ENCODE results near the gene TATDN3. TPM values are rescaled to one million over a fixed set of nuclear protein-coding genes. Genes with fewer than 3 reads are reported as not detected.

TATDN3 gene
- total and polyA plus RNA-seq, 2 of the 8 experiments (the other 6 are each of a cell fraction or from before 2014, with no cell fraction given): 6.9 to 19.4 TPM

DNA sequence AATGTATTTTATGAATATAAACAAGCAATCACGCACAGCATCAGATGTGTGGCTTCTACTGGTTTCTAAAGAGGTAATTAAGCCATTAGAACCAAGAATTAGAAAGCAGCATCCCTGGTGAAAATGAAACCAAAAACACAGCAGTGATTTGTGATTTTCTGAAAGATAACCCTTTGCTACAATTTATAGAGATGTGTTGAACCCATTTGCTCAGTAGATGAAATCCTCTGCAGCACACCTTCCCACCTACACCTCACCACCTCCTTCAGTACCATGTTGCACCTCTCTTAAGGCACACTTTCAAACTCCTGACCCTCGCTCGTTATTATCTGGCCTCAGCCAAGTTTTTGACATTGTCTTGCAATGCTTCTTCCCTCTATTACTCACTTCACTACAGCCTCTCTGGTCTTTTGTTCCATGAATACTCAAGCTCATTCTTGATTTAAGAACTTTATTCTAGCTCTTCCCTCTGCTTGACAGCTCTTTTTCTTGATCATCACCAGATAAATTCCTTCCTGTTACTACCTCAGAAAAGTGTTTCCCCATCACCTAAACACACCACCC lies 38.7 kb upstream of the TATDN3 start (continued):
- TF ChIP-seq, protein P1, sequence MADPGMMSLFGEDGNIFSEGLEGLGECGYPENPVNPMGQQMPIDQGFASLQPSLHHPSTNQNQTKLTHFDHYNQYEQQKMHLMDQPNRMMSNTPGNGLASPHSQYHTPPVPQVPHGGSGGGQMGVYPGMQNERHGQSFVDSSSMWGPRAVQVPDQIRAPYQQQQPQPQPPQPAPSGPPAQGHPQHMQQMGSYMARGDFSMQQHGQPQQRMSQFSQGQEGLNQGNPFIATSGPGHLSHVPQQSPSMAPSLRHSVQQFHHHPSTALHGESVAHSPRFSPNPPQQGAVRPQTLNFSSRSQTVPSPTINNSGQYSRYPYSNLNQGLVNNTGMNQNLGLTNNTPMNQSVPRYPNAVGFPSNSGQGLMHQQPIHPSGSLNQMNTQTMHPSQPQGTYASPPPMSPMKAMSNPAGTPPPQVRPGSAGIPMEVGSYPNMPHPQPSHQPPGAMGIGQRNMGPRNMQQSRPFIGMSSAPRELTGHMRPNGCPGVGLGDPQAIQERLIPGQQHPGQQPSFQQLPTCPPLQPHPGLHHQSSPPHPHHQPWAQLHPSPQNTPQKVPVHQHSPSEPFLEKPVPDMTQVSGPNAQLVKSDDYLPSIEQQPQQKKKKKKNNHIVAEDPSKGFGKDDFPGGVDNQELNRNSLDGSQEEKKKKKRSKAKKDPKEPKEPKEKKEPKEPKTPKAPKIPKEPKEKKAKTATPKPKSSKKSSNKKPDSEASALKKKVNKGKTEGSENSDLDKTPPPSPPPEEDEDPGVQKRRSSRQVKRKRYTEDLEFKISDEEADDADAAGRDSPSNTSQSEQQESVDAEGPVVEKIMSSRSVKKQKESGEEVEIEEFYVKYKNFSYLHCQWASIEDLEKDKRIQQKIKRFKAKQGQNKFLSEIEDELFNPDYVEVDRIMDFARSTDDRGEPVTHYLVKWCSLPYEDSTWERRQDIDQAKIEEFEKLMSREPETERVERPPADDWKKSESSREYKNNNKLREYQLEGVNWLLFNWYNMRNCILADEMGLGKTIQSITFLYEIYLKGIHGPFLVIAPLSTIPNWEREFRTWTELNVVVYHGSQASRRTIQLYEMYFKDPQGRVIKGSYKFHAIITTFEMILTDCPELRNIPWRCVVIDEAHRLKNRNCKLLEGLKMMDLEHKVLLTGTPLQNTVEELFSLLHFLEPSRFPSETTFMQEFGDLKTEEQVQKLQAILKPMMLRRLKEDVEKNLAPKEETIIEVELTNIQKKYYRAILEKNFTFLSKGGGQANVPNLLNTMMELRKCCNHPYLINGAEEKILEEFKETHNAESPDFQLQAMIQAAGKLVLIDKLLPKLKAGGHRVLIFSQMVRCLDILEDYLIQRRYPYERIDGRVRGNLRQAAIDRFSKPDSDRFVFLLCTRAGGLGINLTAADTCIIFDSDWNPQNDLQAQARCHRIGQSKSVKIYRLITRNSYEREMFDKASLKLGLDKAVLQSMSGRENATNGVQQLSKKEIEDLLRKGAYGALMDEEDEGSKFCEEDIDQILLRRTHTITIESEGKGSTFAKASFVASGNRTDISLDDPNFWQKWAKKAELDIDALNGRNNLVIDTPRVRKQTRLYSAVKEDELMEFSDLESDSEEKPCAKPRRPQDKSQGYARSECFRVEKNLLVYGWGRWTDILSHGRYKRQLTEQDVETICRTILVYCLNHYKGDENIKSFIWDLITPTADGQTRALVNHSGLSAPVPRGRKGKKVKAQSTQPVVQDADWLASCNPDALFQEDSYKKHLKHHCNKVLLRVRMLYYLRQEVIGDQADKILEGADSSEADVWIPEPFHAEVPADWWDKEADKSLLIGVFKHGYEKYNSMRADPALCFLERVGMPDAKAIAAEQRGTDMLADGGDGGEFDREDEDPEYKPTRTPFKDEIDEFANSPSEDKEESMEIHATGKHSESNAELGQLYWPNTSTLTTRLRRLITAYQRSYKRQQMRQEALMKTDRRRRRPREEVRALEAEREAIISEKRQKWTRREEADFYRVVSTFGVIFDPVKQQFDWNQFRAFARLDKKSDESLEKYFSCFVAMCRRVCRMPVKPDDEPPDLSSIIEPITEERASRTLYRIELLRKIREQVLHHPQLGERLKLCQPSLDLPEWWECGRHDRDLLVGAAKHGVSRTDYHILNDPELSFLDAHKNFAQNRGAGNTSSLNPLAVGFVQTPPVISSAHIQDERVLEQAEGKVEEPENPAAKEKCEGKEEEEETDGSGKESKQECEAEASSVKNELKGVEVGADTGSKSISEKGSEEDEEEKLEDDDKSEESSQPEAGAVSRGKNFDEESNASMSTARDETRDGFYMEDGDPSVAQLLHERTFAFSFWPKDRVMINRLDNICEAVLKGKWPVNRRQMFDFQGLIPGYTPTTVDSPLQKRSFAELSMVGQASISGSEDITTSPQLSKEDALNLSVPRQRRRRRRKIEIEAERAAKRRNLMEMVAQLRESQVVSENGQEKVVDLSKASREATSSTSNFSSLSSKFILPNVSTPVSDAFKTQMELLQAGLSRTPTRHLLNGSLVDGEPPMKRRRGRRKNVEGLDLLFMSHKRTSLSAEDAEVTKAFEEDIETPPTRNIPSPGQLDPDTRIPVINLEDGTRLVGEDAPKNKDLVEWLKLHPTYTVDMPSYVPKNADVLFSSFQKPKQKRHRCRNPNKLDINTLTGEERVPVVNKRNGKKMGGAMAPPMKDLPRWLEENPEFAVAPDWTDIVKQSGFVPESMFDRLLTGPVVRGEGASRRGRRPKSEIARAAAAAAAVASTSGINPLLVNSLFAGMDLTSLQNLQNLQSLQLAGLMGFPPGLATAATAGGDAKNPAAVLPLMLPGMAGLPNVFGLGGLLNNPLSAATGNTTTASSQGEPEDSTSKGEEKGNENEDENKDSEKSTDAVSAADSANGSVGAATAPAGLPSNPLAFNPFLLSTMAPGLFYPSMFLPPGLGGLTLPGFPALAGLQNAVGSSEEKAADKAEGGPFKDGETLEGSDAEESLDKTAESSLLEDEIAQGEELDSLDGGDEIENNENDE (IDR thresholded peaks at IDR 0.05; ENCODE audit: insufficient replicate concordance, low read length): no peak
- no peak for TF ChIP-seq NANOG (IDR thresholded peaks at IDR 0.05; ENCODE audit: insufficient read depth, low read depth, low read length, poor library complexity, severe bottlenecking)
- TF ChIP-seq, protein P2, sequence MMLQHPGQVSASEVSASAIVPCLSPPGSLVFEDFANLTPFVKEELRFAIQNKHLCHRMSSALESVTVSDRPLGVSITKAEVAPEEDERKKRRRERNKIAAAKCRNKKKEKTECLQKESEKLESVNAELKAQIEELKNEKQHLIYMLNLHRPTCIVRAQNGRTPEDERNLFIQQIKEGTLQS (IDR thresholded peaks at IDR 0.05; ENCODE audit: insufficient read depth, low read depth, low read length): no peak
- TF ChIP-seq EGR1 (IDR thresholded peaks at IDR 0.05; ENCODE audit: borderline replicate concordance, low read depth, low read length): no peak
- TF ChIP-seq SIN3A (conservative IDR thresholded peaks at IDR 0.05 in 1 of 2, IDR thresholded peaks at IDR 0.05 in 1 of 2; ENCODE audit: low read depth in 1 of 2, low read length in 2 of 2): no peak
